ENCODE data around the gene BCKDK. TPM values are rescaled to one million over a fixed set of nuclear protein-coding genes. Genes with fewer than 3 reads are reported as not detected.

BCKDK gene
- total RNA-seq, 1 donor from 2014 or later = 50.9 TPM

- no peak for DNase-seq (ENCODE audit: low read depth)
- no peaks in the 10 kb centered on the region for H3K36me3 ChIP-seq (ENCODE audit: control insufficient read depth, insufficient read depth, low read length)
- TF ChIP-seq CTCF (IDR thresholded peaks at IDR 0.05; ENCODE audit: insufficient read depth, low read length, poor library complexity, severe bottlenecking) = no peak
- no peaks in the 10 kb centered on the region for H3K27me3 ChIP-seq (ENCODE audit: control insufficient read depth, insufficient read depth, low read length)
- H3K4me3 ChIP-seq (ENCODE audit: low read depth, low read length) = no peak overlapping the region
Observed at GRCh38 chr16:31130336-31130891, 22.2 kb downstream of the BCKDK start.

- H3K36me3 ChIP-seq (ENCODE audit: control insufficient read depth, insufficient read depth, low read length) = no peaks in the 10 kb centered on the region
- TF ChIP-seq CTCF (IDR thresholded peaks at IDR 0.05; ENCODE audit: insufficient read depth, low read length, poor library complexity, severe bottlenecking) = no peak
- H3K4me3 ChIP-seq (ENCODE audit: low read depth, low read length) = no peak overlapping the region
- H3K27me3 ChIP-seq (ENCODE audit: control insufficient read depth, insufficient read depth, low read length) = no peaks in the 10 kb centered on the region
- no peak for DNase-seq (ENCODE audit: low read depth)
Observed at GRCh38 chr16:31130899-31131298, 22.7 kb downstream of the BCKDK start.

DNA sequence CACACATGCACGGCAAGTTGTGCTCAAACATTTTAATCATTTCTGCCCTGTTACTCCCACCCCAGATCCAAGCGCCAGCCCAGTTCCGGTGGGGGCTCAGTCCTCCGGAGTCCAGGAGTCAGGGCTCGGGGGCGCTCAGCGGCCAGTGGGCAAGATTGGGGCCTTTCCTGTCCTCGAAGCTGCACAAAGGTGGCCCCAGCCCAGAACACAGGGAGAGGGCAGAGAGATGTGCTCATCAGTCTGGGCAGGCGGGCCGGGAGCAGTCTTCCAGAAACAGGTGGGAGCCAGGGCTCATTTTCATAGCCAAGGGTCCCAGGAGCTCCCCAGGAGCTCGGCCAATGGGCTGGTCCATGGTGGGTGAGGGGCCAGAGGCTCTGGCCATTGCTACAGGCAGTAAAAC lies 23.2 kb downstream of the BCKDK start:
- H3K36me3 ChIP-seq (ENCODE audit: control insufficient read depth, insufficient read depth, low read length) = no peaks in the 10 kb centered on the region
- H3K4me3 ChIP-seq (ENCODE audit: low read depth, low read length) = no peak overlapping the region
- TF ChIP-seq CTCF (IDR thresholded peaks at IDR 0.05; ENCODE audit: insufficient read depth, low read length, poor library complexity, severe bottlenecking) = no peak
- no peaks in the 10 kb centered on the region for H3K27me3 ChIP-seq (ENCODE audit: control insufficient read depth, insufficient read depth, low read length)
- no peak for DNase-seq (ENCODE audit: low read depth)

DNA sequence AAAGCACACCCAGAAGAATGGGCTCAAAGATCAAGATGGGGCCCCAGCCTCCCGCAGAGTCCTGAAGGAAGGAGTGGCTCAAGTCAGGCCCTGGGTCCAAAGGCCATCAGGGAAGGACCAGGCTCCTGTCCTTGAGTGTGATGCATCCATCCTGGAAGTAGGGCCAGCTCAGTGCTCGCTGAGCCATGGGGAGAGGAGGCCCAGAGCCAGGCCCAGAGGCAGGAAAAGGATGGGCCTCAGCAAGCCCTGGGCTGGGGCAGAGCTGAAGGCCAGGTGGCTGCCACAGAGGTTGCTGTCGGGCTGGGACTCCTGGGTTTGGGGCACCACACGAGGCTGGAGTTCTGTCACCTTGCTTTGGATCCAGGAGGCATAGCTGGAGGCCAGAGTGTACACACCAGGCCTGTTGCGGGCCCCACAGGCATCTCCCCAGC lies 23.7 kb downstream of the BCKDK start:
- TF ChIP-seq CTCF (IDR thresholded peaks at IDR 0.05; ENCODE audit: insufficient read depth, low read length, poor library complexity, severe bottlenecking) = no peak
- Histone ChIP-seq H3K36me3 (ENCODE audit: control insufficient read depth, insufficient read depth, low read length) (no peaks in the 10 kb centered on the region), H3K27me3 (ENCODE audit: control insufficient read depth, insufficient read depth, low read length) (no peaks in the 10 kb centered on the region), H3K4me3 (ENCODE audit: low read depth, low read length) (no peak overlapping the region)
- no peak for DNase-seq (ENCODE audit: low read depth)

- Histone ChIP-seq H3K36me3 (ENCODE audit: control insufficient read depth, insufficient read depth, low read length) (no peaks in the 10 kb centered on the region), H3K4me3 (ENCODE audit: low read depth, low read length) (no peak overlapping the region), H3K27me3 (ENCODE audit: control insufficient read depth, insufficient read depth, low read length) (no peaks in the 10 kb centered on the region)
- no peak for TF ChIP-seq CTCF (IDR thresholded peaks at IDR 0.05; ENCODE audit: insufficient read depth, low read length, poor library complexity, severe bottlenecking)
- no peak for DNase-seq (ENCODE audit: low read depth)
Observed at GRCh38 chr16:31132303-31132979, 24.3 kb downstream of the BCKDK start.

GRCh38 chr16:31133046-31133501 lies 24.9 kb downstream of the BCKDK start:
- H3K27me3 ChIP-seq (ENCODE audit: control insufficient read depth, insufficient read depth, low read length) = no peaks in the 10 kb centered on the region
- H3K36me3 ChIP-seq (ENCODE audit: control insufficient read depth, insufficient read depth, low read length) = no peaks in the 10 kb centered on the region
- TF ChIP-seq CTCF (IDR thresholded peaks at IDR 0.05; ENCODE audit: insufficient read depth, low read length, poor library complexity, severe bottlenecking) = no peak
- no peak for DNase-seq (ENCODE audit: low read depth)
- no peak overlapping the region for H3K4me3 ChIP-seq (ENCODE audit: low read depth, low read length)

Measured in kidney epithelial cell (primary cell).